Measurements from ENCODE around the gene GCH1.

DNA sequence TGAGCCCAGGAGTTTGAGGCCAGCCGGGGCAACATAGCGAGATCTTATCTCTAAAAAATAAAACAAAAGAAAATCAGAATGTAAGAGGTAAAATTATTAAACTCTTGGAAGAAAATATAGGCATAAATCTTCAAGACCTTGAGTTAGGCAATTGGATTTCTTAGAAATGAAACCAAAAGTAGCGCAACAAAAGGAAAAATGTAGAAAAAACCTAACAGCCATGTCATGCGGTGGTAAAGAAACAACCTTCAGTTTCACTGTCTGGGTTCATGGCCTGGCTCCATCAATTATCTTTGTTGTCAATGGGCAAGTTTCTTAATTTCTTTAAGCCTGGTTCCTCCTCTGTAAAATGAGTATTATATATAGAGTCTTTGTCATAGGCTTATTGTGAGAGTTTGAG, 5.6 kb upstream of the GCH1 start:
- no peak for TF ChIP-seq CTCF (IDR thresholded peaks at IDR 0.05; ENCODE audit: low read length)
- TF ChIP-seq EZH2 (IDR thresholded peaks at IDR 0.05; ENCODE audit: borderline replicate concordance, low read length): no peak
